GDM1 (cell line): ENCODE results near the gene PLEKHA7.
A peak's percentile ranks its signal among the peaks of the same experiment; 100 is the strongest.
"Not testable (repeated sequence)": the region's sequence is repeated elsewhere in the genome, so short reads cannot be mapped to it uniquely, and the experiment has no call there.

Experiments
- DNase-seq: peaks from one replicate; lab custom pipeline; 2025; lab: John Stamatoyannopoulos, UW

The PLEKHA7 gene

DNA sequence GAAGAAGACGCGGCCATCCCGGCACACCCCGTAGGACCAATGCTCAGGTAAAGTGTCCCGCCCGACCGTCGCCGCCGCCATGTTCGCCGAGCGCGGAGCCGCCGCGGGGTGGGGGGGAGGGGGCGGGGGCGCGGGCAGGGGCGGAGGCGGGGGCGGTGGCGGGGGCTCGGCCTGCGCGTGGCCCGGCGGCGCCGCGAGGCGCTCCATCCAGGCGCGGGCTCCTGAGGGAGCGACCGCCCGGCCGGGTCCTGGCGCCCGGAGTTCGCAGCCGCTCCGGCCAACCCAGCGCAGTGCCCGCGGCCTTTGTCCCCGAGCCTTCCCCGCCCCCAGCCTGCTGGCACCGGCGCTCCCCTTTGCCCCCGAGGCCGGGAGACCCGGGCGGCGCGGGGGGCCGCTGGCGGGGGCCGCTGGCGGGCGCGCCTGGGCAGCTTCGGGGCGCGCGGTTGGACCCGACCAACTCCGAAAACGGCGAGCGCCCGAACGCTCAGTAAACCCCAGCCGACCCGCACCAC is at the start of gene PLEKHA7:
Gene PLEKHA7 (minus strand): TSS at position 94 of the 512 bp plus-strand sequence. CDS start 13 bp downstream, at position 81.
- DNase-seq: no peak

DNA sequence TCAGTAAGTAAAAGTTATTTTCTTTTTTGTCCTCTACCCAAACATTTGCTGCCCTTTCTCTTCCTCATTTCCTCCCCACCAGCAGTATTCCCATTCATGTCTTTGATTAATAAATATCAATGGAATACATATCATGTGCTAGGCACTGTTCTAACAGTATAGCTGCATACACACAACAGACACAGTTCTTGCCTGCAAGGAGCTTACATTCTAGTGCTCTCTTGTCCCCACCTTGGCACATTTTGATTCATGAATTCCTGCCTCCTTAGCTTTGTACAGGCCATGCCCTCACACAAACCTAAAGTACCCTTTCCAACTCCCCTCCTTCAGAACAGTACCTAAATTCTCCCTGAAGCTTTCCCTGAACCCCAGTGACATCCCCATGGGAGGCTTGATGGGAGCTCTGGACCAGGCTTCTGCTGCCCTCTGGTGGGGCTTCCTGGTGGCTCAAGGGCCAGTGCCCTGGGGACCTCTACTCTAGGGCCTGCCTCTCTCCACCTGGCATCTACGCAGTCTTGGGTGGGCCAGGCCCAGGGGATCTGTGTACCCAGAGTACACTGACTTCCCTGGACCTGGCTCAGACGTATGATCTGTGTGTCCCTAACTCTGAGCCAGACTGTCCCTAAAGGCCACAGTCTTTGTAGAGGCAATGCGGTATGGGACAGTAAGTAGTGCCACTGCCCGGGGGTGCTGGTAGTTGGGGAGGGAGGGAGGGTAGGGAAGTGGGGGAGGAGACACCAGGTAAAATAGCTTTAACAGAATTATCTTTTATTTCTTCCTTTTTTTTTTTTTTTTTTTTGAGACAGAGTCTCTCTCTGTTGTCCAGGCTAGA is 49.2 kb upstream of the PLEKHA7 start:
- peak; percentile 37 for DNase-seq

DNA sequence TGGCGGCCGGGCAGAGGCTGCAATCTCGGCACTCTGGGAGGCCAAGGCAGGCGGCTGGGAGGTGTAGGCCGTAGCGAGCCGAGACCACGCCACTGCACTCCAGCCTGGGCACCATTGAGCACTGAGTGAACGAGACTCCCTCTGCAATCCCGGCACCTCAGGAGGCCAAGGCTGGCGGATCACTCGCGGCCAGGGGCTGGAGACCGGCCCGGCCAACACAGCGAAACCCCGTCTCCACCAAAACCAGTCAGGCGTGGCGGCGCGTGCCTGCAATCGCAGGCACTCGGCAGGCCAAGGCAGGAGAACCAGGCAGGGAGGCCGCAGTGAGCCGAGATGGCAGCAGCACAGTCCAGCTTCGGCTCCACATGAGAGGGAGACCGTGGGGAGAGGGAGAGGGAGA is 36.9 kb upstream of the PLEKHA7 start:
- DNase-seq: not testable (repeated sequence)

DNA sequence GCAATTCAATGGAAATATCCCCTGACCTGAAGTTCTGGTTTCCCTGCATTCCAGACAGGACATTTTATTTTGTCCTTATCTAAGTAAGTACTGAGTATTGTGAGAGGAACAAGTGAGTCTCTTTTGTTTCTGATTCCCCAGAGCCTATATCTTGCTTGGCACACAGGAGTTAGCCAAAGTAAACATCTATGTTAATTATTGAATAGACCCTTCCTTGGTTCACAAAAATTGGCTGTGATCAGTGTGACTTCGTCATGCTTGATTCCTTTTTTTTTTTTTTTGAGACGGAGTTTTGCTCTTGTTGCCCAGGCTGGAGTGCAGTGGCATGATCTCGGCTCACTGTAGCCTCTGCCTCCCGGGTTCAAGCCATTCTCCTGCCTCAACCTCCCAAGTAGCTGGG is 34.3 kb upstream of the PLEKHA7 start:
- not testable (repeated sequence) for DNase-seq

DNA sequence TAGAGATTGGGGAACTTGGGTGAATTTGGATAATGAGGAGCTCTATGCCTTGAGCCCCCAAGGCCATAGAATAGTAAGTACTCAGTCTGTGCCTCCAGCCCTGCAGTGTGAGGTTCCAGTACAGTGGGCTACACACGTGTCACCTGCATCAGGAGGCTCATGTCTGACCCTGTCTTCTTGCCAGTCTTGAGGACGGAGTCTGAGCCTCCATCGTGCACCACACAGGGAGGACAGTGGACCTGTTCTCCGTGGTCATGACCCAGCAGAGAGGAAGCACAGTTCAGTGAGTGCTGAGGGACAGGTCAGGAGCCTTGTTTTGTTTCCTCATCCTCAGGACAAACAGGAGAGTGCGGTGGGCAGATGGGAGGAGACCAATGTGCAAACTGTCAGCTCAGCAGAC is 32.5 kb upstream of the PLEKHA7 start:
- DNase-seq: no peak

DNA sequence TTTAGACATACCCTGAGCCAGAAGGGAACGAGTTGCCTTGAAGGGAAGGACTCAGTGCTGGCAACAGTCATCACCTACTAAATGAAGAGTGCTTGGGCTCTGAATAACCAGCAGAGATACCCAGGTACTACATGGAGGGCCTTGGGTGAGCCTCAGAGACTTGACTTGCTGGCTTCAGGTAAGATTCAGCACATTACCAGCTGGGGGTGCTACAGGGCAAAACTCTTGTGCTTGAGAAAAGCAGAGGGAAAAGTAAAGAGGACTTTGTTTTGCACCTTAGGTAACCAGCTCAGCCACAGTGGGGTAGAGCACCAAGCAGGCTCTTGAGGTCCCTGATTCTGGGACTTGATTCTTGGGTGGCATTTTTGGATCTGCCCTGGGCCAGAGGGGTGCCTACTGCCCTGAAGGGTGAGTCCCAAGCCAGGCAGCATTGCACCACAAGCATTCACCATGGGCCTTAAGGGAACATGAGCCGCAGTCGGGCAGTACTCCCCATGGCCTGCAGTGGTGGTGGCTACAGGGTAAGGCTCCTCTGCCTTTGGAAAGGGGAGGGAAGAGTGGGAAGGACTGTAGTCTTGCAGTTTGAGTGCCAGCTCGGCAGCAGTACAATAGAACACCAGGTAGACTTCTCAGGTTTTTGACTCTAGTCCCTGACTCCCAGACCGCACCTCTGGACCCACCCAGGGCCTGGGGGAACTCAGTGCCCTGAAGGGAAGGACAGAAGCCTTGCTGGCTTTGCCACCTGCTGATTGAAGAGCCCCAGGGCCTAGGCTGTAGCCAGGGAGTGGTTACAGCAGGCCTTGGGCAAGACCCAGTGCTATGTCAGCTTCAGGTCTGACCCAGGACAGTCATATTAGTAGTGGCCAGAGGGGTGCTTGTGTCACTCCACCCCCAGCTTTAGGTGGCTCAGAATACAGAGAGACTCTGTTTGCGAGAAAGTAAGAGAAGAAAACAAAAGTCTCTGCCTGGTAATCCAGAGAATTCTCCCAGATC is 22.7 kb upstream of the PLEKHA7 start:
- no peak for DNase-seq

GRCh38 chr11:17034027-17034426 is 19.8 kb upstream of the PLEKHA7 start:
- DNase-seq: not testable (repeated sequence)

GRCh38 chr11:17026487-17027082 is 12.4 kb upstream of the PLEKHA7 start:
- DNase-seq: no peak

DNA sequence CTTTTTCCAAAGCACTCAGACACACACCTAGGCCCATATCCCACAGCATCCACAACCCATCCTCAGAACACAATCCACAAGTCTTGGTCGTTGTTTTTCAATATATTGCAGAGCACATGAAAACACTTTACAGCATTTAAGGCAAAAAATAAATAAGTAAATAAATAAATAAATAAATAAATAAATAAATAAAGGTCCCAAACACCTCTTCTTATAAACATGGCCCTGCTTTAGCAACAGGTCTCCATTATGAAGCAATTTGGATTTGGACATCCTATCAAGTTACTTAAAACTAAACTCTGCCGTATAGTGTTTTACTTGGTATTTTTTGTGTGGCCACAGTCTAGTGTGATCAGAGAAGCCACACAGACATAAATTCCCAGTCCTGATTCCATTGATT is 10.7 kb upstream of the PLEKHA7 start:
- DNase-seq: no peak

DNA sequence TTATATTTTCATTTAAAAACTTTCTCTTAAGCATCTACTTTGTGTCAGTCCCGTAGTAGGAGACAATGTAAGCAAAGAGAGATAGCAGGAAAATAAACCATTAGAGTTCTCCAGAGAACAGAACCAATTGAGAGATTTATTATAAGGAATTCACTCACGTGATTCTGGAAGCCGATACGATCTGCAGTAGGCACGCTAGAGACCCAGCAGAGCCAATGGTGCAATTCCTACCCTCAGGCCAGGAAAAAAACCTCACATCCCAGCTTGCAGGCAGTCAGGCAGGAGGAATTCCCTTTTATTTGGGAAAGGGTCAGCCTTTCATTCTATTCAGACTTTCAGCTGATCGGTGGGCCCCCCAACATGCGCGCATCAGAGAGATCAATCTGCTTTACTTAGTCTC is 7.3 kb upstream of the PLEKHA7 start:
- DNase-seq: no peak

DNA sequence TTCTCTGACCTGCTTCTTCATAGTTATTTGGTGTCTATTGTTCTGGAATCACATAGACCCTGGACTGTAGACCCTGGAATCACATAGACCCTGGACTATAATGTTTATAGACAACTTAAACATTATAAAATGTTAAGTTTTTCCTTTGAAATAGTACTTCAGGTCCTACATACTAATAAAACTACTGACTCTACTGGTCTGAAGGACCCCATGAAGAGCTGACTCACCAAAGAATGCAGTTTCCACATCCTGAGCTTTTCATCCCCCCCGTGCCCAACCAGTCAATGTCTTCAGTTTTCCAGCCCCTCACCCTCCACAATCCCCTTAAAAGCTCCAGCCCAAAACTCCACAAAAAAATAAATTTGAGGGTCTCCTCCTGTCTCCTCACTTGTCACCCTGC is 6.6 kb upstream of the PLEKHA7 start:
- no peak for DNase-seq

GRCh38 chr11:17019232-17019631 is 5.0 kb upstream of the PLEKHA7 start:
- no peak for DNase-seq

GRCh38 chr11:17015627-17016126 is 1.5 kb upstream of the PLEKHA7 start:
- no peak for DNase-seq

GRCh38 chr11:17014833-17015626 is 816 bp upstream of the PLEKHA7 start:
- no peak for DNase-seq

DNA sequence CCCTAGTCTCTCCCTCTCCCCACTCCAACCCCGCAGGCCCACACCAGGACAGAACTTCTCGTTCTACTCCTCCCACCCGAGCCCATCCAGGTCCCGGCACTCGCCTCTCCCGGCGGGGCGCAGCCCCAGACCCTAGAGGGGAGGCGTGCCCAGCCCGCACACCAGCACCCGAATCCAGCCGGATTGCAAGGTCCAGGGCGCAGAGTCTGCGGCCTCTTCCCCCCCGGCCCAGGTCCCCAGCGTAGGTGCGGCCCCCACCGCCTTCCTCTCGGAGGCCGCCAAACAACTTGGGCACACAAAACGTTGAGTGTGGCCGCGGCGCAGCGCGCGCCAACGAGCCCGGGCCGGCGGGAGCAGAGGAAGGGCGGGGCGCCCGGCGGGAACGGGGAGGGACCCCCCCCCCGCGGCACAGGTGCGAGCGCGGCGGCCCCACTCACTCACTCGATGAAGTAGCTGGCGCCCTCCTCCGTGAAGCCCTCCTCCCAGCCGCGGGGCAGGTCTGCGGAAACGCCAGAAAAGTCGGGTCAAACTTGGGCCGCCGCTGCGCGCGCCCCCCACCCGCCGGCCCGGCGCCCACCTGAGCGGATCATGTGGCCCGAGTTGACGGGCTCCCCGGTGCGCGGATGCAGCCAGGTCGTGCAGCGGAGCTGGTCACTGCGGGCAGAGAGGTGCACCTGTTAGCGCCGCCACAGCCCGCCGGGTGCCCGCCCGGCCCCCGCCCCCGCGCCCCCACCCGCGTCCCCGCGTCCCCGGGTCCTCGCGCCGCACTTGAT is 480 bp downstream of the PLEKHA7 start:
- DNase-seq: no peak

- DNase-seq: no peak
These were observed 1.3 kb downstream of the PLEKHA7 start for GRCh38 chr11:17012712-17013547.

DNA sequence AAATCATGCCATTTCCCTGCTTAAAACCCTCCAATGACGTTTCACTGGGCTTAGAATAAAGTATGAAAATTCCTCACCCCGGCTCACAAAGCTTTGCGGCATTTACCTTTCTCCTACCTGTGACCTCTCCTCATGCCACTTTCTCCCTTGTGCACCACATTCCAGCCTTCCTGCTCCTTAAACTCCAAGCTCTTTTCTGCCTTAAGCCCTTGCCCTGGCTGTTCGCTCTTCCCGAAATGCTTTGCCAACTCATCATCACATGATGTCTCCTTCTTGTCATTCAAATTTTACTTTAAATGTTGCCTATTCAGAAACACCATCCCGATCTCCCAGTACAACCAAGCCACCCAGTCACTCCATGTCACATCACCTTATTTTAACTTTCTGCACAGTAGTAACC is 2.0 kb downstream of the PLEKHA7 start:
- no peak for DNase-seq

GRCh38 chr11:17010851-17011420 is 3.3 kb downstream of the PLEKHA7 start:
- DNase-seq: no peak

GRCh38 chr11:17008099-17008498 is 6.1 kb downstream of the PLEKHA7 start:
- DNase-seq: no peak
